Ramos (cell line): ENCODE results near the gene QSOX2.

ENCODE experiments used
- in situ Hi-C: fragments of 300-500 bp; cut with MboI; formaldehyde crosslinking; loops from one replicate; pipeline ENCODE4 v1.14.3; 2022; ENCODE audit warnings: low sequenced_read_pairs; ENCODE audit not compliant: unreplicated experiment

The QSOX2 gene

GRCh38 chr9:136283291-136284235 is 38.0 kb upstream of the QSOX2 start:
- in situ Hi-C loops, result loop anchor here (5.0 kb wide), 1 partner anchor 111 kb away; no protein-coding TSS in a partner anchor

GRCh38 chr9:136282272-136282861 is 36.8 kb upstream of the QSOX2 start:
- in situ Hi-C loops, result loop anchor here (5.0 kb wide), 1 partner anchor 110 kb away; no protein-coding TSS in a partner anchor

GRCh38 chr9:136281421-136282271 is 36.0 kb upstream of the QSOX2 start:
- in situ Hi-C loops, result loop anchor here (5.0 kb wide), 1 partner anchor 109 kb away; no protein-coding TSS in a partner anchor

GRCh38 chr9:136280535-136281315 is 35.1 kb upstream of the QSOX2 start:
- in situ Hi-C loops, result loop anchor here (5.0 kb wide), 1 partner anchor 108 kb away; no protein-coding TSS in a partner anchor

GRCh38 chr9:136279471-136279870 is 33.9 kb upstream of the QSOX2 start:
- in situ Hi-C loops, result no loop called here

GRCh38 chr9:136278894-136279293 is 33.3 kb upstream of the QSOX2 start:
- in situ Hi-C loops, result no loop called here

- in situ Hi-C loops, result no loop called here
Observed at GRCh38 chr9:136278221-136278620, 32.6 kb upstream of the QSOX2 start.

- in situ Hi-C loops, result no loop called here
Observed at GRCh38 chr9:136277746-136278145, 32.1 kb upstream of the QSOX2 start.

GRCh38 chr9:136276716-136277115 is 31.1 kb upstream of the QSOX2 start:
- in situ Hi-C loops, result no loop called here

GRCh38 chr9:136275655-136276429 is 30.2 kb upstream of the QSOX2 start:
- in situ Hi-C loops, result no loop called here

- in situ Hi-C loops, result no loop called here
Observed at GRCh38 chr9:136274786-136275654, 29.4 kb upstream of the QSOX2 start.

- in situ Hi-C loops, result no loop called here
Observed at GRCh38 chr9:136273921-136274785, 28.5 kb upstream of the QSOX2 start.

GRCh38 chr9:136273244-136273865 is 27.7 kb upstream of the QSOX2 start:
- in situ Hi-C loops, result no loop called here

- in situ Hi-C loops, result no loop called here
Observed at GRCh38 chr9:136270173-136270705, 24.6 kb upstream of the QSOX2 start.

- in situ Hi-C loops, result no loop called here
Observed at GRCh38 chr9:136268735-136269134, 23.1 kb upstream of the QSOX2 start.

- in situ Hi-C loops, result no loop called here
Observed at GRCh38 chr9:136268318-136268717, 22.7 kb upstream of the QSOX2 start.
